DND-41 (cell line): ENCODE results near the gene FAM83D.

Source experiments
- ATAC-seq: fragments of 200-7000 bp; cut with Tn5 transposase; 3 replicates; pipeline ENCODE4 v1.9.1; 2021; ENCODE audit warnings: low read depth; ENCODE audit not compliant: insufficient read depth
- DNase-seq: peaks from one replicate; pipeline ENCODE4 v3.0.0-alpha.2; 2020
- H2AFZ ChIP-seq: 2 replicates; pipeline ENCODE4 v1.6.0; 2012; ENCODE audit warnings: low read depth, low read length
- H3K27ac ChIP-seq: 2 replicates; pipeline ENCODE4 v1.5.1; 2012; ENCODE audit warnings: low read length, inconsistent platforms
- H3K27me3 ChIP-seq: fragments of 200-600 bp; sonication (generic); 2 replicates; pipeline ENCODE4 v1.6.0; 2012; ENCODE audit warnings: low read length, mild to moderate bottlenecking, inconsistent platforms; ENCODE audit not compliant: insufficient read depth, poor library complexity
- H3K36me3 ChIP-seq: 2 replicates; pipeline ENCODE4 v1.5.1; 2012; ENCODE audit warnings: low read length, inconsistent platforms; ENCODE audit not compliant: insufficient read depth
- H3K4me1 ChIP-seq: 2 replicates; pipeline ENCODE4 v1.5.1; 2012; ENCODE audit warnings: mild to moderate bottlenecking, low read length; ENCODE audit not compliant: insufficient read depth
- H3K4me2 ChIP-seq: 2 replicates; pipeline ENCODE4 v1.6.0; 2012; ENCODE audit warnings: mild to moderate bottlenecking, moderate library complexity, low read length, inconsistent platforms; ENCODE audit not compliant: insufficient read depth
- H3K4me3 ChIP-seq, 2 experiments: fragments of 200-600 bp in 1 of 2; shearing (Covaris generic) in 1 of 2; 2 replicates each; pipeline ENCODE4 v1.5.1; 2012 to 2016; ENCODE audit warnings: inconsistent platforms in 2 of 2, low read length in 2 of 2, mild to moderate bottlenecking in 2 of 2, low read depth in 1 of 2, moderate library complexity in 1 of 2
- H3K79me2 ChIP-seq: 2 replicates; pipeline ENCODE4 v1.6.0; 2012; ENCODE audit warnings: low read length, inconsistent platforms; ENCODE audit not compliant: insufficient read depth
- H3K9ac ChIP-seq: 2 replicates; pipeline ENCODE4 v1.6.0; 2012; ENCODE audit warnings: low read depth, mild to moderate bottlenecking, inconsistent platforms, low read length, moderate library complexity
- H3K9me3 ChIP-seq: 2 replicates; pipeline ENCODE4 v1.5.1; 2012; ENCODE audit warnings: low read length, moderate library complexity, mild to moderate bottlenecking, inconsistent platforms; ENCODE audit not compliant: insufficient read depth, severe bottlenecking
- H4K20me1 ChIP-seq: 2 replicates; pipeline ENCODE4 v1.6.0; 2012; ENCODE audit warnings: low read length; ENCODE audit not compliant: insufficient read depth
- TF ChIP-seq, protein P1 (sequence below): IDR thresholded peaks from 2 replicates; pipeline ENCODE4 v1.5.1; 2012; ENCODE audit warnings: borderline replicate concordance, low read length, moderate library complexity, mild to moderate bottlenecking; ENCODE audit not compliant: poor library complexity, severe bottlenecking; ENCODE audit errors: extremely low read depth

The FAM83D gene

DNA sequence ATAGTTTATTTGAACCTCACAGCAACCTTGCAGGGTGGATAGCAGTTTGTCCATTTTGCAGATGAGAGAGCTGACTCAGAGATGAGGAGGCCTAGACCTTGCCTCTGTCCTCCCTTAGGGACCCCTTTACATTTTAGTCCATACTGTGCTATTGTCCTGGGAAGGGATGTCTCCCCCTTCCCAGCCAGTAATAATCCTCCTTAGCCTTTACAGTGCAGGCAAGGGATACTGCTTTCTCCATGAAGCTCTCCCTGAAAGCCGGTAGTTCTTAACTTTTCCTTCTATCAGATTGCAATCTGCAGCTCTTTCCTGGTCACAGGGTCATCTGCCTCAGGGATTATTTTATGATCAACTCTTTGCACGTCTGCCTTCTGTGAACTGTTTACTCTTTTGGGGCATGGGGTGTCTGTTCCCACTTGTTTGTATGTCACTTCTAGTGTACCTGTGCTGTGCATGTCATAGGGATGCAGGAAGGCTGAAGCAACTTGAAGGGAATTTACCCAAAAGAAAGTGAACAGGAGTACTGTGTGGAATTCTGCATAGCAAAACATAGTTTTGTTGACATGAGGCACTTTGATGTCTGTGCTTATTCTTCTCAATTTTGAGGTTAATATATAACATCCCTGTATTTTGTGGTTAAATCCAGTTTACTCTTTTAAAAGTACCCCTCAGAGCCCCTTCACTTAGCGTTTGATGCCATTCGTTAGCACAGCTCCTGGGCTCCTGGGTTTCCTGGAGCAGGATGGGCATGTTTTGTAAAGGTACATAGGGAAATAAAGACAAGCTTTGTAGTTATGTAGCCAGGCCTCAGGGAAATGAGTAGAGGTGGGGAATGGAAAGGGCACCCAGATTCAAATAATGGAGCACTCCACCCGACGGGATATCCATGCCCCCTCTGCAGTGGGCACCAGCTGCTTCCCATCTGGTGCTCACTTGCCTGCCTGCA, 74.0 kb downstream of the FAM83D start:
- Histone ChIP-seq H2AFZ (no peak overlapping the region), H3K4me2 (no peak overlapping the region), H4K20me1 (no peaks in the 10 kb centered on the region), H3K79me2 (no peaks in the 10 kb centered on the region), H3K9ac (no peak overlapping the region), H3K27me3 (no peaks in the 10 kb centered on the region), H3K4me1 (no peaks in the 10 kb centered on the region), H3K4me3 (no peak overlapping the region), H3K9me3 (no peaks in the 10 kb centered on the region), H3K36me3 (peaks cover 86% of the 10 kb centered on the region), H3K27ac (no peak overlapping the region)
- TF ChIP-seq, protein P1, sequence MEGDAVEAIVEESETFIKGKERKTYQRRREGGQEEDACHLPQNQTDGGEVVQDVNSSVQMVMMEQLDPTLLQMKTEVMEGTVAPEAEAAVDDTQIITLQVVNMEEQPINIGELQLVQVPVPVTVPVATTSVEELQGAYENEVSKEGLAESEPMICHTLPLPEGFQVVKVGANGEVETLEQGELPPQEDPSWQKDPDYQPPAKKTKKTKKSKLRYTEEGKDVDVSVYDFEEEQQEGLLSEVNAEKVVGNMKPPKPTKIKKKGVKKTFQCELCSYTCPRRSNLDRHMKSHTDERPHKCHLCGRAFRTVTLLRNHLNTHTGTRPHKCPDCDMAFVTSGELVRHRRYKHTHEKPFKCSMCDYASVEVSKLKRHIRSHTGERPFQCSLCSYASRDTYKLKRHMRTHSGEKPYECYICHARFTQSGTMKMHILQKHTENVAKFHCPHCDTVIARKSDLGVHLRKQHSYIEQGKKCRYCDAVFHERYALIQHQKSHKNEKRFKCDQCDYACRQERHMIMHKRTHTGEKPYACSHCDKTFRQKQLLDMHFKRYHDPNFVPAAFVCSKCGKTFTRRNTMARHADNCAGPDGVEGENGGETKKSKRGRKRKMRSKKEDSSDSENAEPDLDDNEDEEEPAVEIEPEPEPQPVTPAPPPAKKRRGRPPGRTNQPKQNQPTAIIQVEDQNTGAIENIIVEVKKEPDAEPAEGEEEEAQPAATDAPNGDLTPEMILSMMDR: no peak
- DNase-seq (no peak), ATAC-seq (no peak)
